Stomach (tissue), 4 donors: ENCODE results near the gene ZDHHC8.

Experiments
- CTCF ChIP-seq, 7 experiments: fragments of 450-650 bp in 4 of 7; fragments of 200-600 bp in 3 of 7; sonication (generic) in 3 of 7; IDR thresholded peaks; one replicate each; pipeline ENCODE4 v1.5.1; 2016 to 2019; ENCODE audit warnings: antibody characterized with exemption in 7 of 7, control low read depth in 2 of 7, mild to moderate bottlenecking in 1 of 7
- POLR2AphosphoS5 ChIP-seq, 3 donors: sonication (generic); formaldehyde crosslinking; IDR thresholded peaks; one replicate each; pipeline ENCODE4 v1.6.1; 2016; ENCODE audit warnings: antibody characterized with exemption in 3 of 3

GRCh38 chr22:20113551-20114310 lies 17.9 kb upstream of the ZDHHC8 start:
- no peak for TF ChIP-seq CTCF (IDR thresholded peaks at IDR 0.05)
- TF ChIP-seq POLR2AphosphoS5 (IDR thresholded peaks at IDR 0.05): no peak
